Stimulated activated CD4-positive, alpha-beta T cell treated with anti-CD3 and anti-CD28 coated beads, Interleukin-4, amount 100 ng/mL, for 24 hours (primary cell): Measurements from ENCODE around the gene CD44.

Source experiments
- DNase-seq: peaks from one replicate; pipeline ENCODE4 v3.0.0-alpha.2; 2020

The CD44 gene

GRCh38 chr11:35241083-35241482 lies 102.1 kb downstream of the CD44 start:
- DNase-seq, result no peak

GRCh38 chr11:35241531-35241930 lies 102.6 kb downstream of the CD44 start:
- no peak for DNase-seq

- no peak for DNase-seq
These were observed 103.7 kb downstream of the CD44 start for GRCh38 chr11:35242412-35243242.

- no peak for DNase-seq
These were observed 104.8 kb downstream of the CD44 start for GRCh38 chr11:35243774-35244173.

- no peak for DNase-seq
These were observed 106.1 kb downstream of the CD44 start for GRCh38 chr11:35245056-35245455.

- no peak for DNase-seq
These were observed 106.8 kb downstream of the CD44 start for GRCh38 chr11:35245786-35246185.

GRCh38 chr11:35246745-35247144 lies 107.8 kb downstream of the CD44 start:
- DNase-seq, result no peak

GRCh38 chr11:35247428-35247827 lies 108.5 kb downstream of the CD44 start:
- peak; percentile 41 for DNase-seq

- no peak for DNase-seq
These were observed 108.9 kb downstream of the CD44 start for GRCh38 chr11:35247863-35248262.

- DNase-seq, result no peak
These were observed 109.8 kb downstream of the CD44 start for GRCh38 chr11:35248558-35249323.

- DNase-seq, result no peak
These were observed 111.2 kb downstream of the CD44 start for GRCh38 chr11:35250192-35250591.

- DNase-seq, result no peak
These were observed 111.7 kb downstream of the CD44 start for GRCh38 chr11:35250621-35251020.

GRCh38 chr11:35253237-35253636 lies 114.3 kb downstream of the CD44 start:
- DNase-seq, result no peak

GRCh38 chr11:35255514-35255913 lies 116.5 kb downstream of the CD44 start:
- no peak for DNase-seq

- DNase-seq, result no peak
These were observed 117.3 kb downstream of the CD44 start for GRCh38 chr11:35256296-35256695.

GRCh38 chr11:35257281-35257680 lies 118.3 kb downstream of the CD44 start:
- DNase-seq, result no peak

- DNase-seq, result no peak
These were observed 120.6 kb downstream of the CD44 start for GRCh38 chr11:35259529-35259928.

GRCh38 chr11:35260342-35260985 lies 121.5 kb downstream of the CD44 start:
- no peak for DNase-seq

GRCh38 chr11:35261197-35261596 lies 122.2 kb downstream of the CD44 start:
- no peak for DNase-seq

GRCh38 chr11:35262056-35262455 lies 123.1 kb downstream of the CD44 start:
- DNase-seq, result no peak

GRCh38 chr11:35262735-35263134 lies 123.8 kb downstream of the CD44 start:
- no peak for DNase-seq

- DNase-seq, result no peak
These were observed 126.9 kb downstream of the CD44 start for GRCh38 chr11:35265755-35266454.

GRCh38 chr11:35267504-35267903 lies 128.5 kb downstream of the CD44 start:
- DNase-seq, result no peak
